ES-I3 (cell line): Measurements from ENCODE around the gene CDK5R2.

Source experiments
- H3K36me3 ChIP-seq: 2 replicates; pipeline ENCODE4 v1.6.1; 2013; ENCODE audit warnings: mild to moderate bottlenecking, low read length, control low read depth, moderate library complexity; ENCODE audit not compliant: insufficient read depth
- H3K4me1 ChIP-seq: 2 replicates; pipeline ENCODE4 v1.6.1; 2013; ENCODE audit warnings: mild to moderate bottlenecking, control low read depth, low read length; ENCODE audit not compliant: insufficient read depth
- H3K9ac ChIP-seq: 2 replicates; pipeline ENCODE4 v1.6.1; 2013; ENCODE audit warnings: low read depth, mild to moderate bottlenecking, low read length, moderate library complexity
- H3K9me3 ChIP-seq: 2 replicates; pipeline ENCODE4 v1.6.1; 2013; ENCODE audit warnings: mild to moderate bottlenecking, low read length, moderate library complexity; ENCODE audit not compliant: control insufficient read depth, insufficient read depth

Gene CDK5R2

DNA sequence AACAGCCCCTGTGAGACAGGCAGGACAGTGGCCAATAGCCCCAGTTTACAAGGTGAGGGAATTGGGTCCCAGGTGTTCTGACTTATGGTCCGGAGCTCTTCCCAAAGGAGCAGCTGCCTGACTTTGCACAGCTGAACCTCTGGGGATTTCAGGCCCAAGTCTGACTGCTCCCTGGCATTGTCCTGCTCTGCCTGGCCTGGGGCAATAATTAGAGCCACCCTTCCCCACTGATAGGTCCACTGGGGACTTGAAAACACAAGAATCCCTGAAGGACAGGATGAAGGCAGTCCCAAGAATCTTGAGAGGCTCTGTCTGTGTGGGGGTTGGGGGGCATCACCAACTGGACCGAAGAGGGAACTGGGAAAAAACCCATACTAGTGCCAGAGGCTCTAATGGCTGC is 29.2 kb downstream of the CDK5R2 start:
- Histone ChIP-seq H3K9ac (no peak overlapping the region), H3K9me3 (no peaks in the 10 kb centered on the region), H3K4me1 (peaks cover 4% of the 10 kb centered on the region), H3K36me3 (no peaks in the 10 kb centered on the region)

DNA sequence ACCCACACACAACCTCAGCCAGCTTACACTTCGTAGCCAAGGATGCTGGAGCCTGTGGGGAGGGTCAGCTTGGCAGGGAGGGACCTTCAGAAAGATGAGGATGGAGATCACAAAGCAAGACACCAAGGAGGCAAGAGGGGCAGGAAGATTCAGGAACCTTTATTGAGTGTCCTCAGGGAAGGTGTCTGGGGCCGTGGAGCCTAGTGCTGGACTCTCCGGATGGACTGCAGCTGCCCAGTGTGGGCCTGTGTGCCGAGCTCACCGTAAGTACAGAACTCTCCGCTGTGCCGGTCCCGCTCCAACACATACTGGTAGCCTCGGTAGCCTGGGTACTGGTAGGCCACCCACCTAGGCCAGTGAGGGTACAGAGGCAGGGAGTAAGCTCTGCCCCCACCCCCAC is 30.6 kb downstream of the CDK5R2 start:
- H3K4me1 ChIP-seq, result peaks cover 4% of the 10 kb centered on the region; the same call in 1 of the 2 replicates
- no peak overlapping the region for H3K9ac ChIP-seq
- H3K9me3 ChIP-seq, result no peaks in the 10 kb centered on the region
- H3K36me3 ChIP-seq, result no peaks in the 10 kb centered on the region

DNA sequence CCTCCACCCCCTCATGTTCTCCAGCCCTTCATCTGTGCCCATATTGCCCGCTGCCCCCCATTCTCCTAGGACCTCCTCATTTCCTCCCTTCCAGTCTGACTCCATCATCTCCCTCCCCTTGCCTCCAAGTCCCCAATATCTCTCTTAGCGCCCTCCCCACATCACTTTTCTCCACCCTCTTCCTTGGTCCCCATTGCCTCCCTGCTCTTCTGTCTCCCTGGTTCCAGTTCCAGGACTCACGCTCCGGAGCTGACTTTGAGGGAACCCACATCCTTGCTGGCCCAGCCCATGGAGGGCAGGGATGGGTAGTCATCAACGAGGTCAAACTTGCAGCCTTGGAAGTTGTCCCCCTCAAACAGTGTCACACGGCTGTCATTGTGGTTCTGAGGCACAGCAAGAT is 31.1 kb downstream of the CDK5R2 start:
- H3K9ac ChIP-seq, result no peak overlapping the region
- H3K9me3 ChIP-seq, result no peaks in the 10 kb centered on the region
- peaks cover 4% of the 10 kb centered on the region; the same call in 1 of the 2 replicates for H3K4me1 ChIP-seq
- H3K36me3 ChIP-seq, result no peaks in the 10 kb centered on the region

DNA sequence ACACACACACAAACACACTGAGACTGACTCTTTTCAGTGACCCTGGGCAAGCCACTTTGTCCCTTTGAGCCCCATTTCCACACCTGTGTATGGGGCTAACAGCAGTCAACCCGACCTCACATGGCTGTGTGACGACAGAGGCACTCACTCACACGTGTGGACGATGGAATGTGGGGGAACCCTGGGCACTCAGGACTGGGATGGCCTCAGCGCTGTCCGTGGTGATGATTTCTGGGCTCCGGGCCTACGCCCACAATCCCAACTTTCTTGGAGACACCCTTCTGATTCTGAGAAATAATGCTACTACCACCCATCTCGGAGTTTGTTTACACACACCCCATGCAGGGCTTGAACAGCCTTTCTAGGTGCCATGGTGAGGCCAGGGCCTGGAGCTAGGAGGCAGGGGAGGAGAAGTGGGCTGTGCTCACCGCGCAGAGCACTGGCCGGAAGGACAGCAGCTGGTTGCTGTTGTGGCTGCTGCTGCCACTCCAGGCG is 32.3 kb downstream of the CDK5R2 start:
- no peaks in the 10 kb centered on the region for H3K9me3 ChIP-seq
- peaks cover 4% of the 10 kb centered on the region; the same call in 1 of the 2 replicates for H3K4me1 ChIP-seq
- H3K9ac ChIP-seq, result no peak overlapping the region
- no peaks in the 10 kb centered on the region for H3K36me3 ChIP-seq

DNA sequence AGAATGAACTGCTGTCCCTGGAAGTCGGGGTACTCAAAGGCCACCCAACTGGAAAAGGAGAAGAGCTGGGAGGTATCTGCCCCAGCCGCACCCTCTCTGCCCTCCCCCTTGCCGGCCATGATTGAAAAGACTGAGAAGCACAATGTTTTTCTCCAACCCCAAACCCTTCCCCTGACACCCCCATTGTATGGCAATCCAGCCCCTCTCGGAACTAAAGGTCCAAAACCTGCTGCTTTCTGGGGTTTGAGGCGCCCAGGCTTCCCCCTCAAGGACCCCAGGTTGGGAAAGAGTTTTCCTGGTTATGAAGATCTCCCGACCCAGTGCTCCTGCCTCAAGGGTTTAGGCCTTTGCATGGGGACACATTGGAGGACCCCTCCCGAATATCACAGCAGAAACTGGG is 32.7 kb downstream of the CDK5R2 start:
- peaks cover 4% of the 10 kb centered on the region; the same call in 1 of the 2 replicates for H3K4me1 ChIP-seq
- no peaks in the 10 kb centered on the region for H3K9me3 ChIP-seq
- H3K9ac ChIP-seq, result no peak overlapping the region

DNA sequence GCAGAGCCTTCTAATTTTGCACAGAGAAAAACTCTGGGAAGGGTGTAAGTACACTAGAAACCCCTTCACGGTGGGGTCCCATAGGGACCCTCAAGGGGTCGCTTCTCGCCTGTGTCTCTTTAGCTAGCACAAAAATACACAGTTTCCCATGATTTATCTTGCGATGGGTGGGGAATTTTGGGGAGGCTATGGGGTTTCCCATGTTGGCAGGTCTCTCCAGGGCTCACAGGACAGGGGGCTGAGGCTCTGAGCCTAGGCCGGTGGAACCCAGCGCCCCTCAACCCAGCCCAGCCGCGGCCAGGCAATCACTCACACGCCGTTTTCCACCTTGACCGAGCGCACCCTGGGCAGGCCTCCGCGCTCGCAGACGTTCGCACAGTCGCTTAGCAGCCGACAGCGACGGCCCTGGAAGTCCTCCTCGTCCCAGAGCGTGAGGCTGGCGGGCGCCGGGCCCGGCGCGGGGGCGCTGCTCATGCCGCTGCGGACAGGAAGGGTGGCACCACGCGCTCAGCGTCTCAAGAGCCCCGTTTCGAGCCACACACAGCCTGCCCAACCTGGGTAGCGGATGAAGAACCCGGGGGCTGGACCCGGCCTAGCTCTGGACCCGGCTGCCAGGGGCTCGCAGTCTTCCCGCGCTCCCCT is 33.4 kb downstream of the CDK5R2 start:
- Histone ChIP-seq H3K9ac (peak overlapping the region; percentile 25; the same call in 1 of the 2 replicates), H3K9me3 (no peaks in the 10 kb centered on the region), H3K36me3 (no peaks in the 10 kb centered on the region), H3K4me1 (peaks cover 4% of the 10 kb centered on the region; the same call in 1 of the 2 replicates)

More for the DNA sequence above, 32.7 kb downstream of the CDK5R2 start:
- no peaks in the 10 kb centered on the region for H3K36me3 ChIP-seq

DNA sequence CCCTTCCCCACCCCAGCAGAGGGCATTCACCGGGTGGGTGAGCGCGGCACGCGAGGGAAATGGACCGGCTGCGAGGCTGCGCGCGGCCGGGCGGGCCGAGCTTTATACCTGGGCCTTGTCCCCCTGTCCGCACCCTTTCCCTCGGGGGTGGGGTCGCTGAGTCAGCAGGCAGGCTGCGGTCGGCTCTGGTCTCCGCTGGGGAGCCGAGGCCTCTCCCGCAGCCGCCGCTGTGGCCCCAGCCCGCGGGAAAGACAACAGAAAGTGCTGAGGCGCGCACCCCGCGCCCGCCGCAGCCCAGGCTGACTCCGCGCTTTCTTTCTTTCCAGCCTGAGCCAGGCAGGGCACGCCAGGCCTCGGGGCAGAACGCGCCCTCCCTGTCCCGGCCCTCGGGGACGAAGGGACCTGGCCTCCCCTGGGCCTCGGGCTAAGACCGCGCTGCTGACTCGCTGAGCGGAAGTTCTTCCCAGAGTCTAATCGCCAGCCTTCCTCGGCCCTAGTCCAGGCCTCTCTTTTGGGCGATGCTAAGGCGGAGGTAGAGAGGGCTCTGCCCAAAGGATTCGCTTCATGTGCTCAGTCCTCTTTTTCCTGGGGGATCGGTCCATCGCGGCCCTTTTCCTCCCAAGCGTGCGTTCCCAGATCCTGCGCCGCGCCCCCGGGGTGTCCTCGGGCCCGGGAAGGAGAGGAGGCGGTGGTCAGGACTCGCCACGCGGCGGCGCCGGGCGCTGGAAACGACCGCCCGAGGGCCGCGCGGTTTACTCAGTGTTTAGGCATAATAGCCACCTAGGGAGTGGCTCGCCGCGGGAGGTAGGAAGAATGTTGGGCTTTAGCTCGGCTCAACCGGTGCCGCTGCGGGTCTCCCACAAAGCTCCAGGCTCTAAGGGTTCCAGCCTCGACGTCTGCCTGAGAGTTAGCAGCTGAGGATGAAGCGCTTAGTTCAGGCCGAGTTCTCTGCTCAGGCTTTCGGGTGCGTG is 34.2 kb downstream of the CDK5R2 start, which contains the start of gene CRYBA2:
Gene CRYBA2 (minus strand): TSS at position 78 of the 971 bp plus-strand sequence. CDS start 246 bp downstream, outside the sequence.
- Histone ChIP-seq H3K9me3 (no peaks in the 10 kb centered on the region), H3K4me1 (peaks cover 4% of the 10 kb centered on the region; the same call in 1 of the 2 replicates), H3K9ac (peak within 1 kb of the TSS; percentile 25; the same call in 1 of the 2 replicates), H3K36me3 (no peaks in the 10 kb centered on the region)

DNA sequence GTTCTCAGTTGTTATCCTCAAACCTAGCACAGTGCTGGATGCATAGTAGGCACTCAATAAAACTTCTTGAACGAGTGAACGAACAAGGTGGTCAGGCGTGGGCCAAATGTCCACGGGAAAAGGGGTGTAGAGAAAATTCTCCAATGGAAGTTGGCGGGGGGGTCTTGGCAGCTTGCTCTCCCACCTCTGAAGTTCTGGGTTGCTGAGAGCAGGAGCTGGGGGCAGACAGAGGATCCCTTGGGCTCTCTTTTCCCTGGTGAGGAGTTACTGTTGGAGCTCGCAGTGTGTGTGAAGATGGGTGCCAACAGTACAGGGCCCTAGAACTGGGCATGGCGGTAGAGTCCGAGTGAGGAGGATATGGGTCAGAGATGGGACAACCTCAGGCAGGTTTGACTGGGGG is 36.1 kb downstream of the CDK5R2 start:
- Histone ChIP-seq H3K9me3 (no peaks in the 10 kb centered on the region), H3K9ac (no peak overlapping the region), H3K36me3 (no peaks in the 10 kb centered on the region), H3K4me1 (peaks cover 14% of the 10 kb centered on the region)

DNA sequence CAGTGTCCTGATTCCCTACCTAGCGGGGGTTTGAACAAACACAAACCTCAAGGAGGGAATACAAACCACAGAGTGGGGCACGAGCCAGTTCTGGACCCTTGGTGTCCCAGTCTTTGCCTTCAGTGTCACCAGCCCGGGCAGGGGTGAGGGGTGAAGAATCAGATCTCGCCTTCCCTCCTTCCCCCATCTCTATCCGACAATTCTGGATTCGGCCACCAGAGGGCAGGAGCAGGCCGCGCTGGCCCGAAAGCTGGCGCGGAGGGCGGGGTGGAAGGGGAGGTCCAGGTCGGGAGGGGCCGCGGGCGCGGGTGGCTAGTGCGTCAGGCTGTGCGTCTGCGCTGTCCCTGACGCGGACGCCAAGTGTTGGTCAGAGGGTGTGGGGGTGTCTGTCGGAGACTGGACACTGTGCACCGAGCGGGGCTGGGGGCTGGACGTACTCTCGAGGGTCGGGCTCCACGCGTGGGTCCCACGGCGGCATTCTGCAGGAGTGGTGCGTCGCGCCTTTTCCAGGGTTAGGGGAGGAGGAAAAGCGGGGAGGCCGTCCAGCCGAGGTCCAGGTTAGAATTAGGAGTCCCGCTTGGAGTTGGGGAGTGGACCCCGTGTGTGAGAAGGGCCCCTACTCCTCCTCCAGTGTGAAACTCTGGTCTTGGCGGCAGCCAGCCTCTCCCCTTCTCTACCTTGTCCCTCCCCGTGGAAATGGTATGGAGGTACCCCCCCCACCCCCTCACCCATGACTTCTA is 36.7 kb downstream of the CDK5R2 start:
- peaks cover 19% of the 10 kb centered on the region for H3K4me1 ChIP-seq
- H3K9me3 ChIP-seq, result no peaks in the 10 kb centered on the region
- peak overlapping the region; percentile 61; the same call in 1 of the 2 replicates for H3K9ac ChIP-seq
- H3K36me3 ChIP-seq, result no peaks in the 10 kb centered on the region

DNA sequence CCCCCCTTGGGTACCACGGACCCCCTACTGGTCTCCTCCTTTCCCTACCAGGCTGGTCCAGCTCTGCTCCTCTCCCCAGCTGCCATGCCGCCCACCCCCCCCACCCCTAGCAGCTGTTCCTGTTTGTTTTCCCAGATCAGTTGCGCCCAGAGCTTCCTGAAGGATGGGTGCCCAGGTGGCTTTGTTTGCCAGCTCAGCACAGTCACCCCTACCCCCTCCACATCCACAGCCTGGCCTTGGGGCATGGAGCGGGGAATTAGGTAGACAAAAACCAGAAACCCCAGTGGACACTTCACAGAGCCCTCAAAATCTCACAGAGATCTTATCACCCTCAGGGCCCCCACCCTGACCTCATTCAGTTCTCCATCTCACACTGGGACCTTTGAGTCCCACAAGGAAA is 37.5 kb downstream of the CDK5R2 start:
- Histone ChIP-seq H3K36me3 (no peaks in the 10 kb centered on the region), H3K9me3 (no peaks in the 10 kb centered on the region), H3K9ac (no peak overlapping the region), H3K4me1 (peaks cover 18% of the 10 kb centered on the region)

DNA sequence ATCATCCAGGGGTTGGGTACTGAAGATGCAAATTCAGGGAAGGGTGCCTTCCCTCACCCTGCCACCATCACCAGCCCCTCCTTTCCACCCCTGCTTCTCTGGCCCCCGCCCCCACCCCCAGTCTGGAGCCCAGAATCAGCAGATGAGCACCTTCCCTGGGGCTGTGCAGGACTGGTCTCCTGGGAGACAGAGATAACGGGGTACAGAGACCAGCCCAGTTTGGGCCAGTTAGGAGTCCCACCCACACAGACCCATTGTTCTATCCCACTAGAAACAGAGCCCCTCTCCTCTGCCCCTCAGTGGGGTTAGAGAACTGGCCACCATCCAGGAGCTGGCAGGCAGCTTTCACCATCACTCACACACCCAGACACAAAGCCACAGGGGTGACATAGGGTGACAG is 38.3 kb downstream of the CDK5R2 start:
- peaks cover 16% of the 10 kb centered on the region; the same call in 1 of the 2 replicates for H3K4me1 ChIP-seq
- no peak overlapping the region for H3K9ac ChIP-seq
- H3K9me3 ChIP-seq, result no peaks in the 10 kb centered on the region
- H3K36me3 ChIP-seq, result no peaks in the 10 kb centered on the region

DNA sequence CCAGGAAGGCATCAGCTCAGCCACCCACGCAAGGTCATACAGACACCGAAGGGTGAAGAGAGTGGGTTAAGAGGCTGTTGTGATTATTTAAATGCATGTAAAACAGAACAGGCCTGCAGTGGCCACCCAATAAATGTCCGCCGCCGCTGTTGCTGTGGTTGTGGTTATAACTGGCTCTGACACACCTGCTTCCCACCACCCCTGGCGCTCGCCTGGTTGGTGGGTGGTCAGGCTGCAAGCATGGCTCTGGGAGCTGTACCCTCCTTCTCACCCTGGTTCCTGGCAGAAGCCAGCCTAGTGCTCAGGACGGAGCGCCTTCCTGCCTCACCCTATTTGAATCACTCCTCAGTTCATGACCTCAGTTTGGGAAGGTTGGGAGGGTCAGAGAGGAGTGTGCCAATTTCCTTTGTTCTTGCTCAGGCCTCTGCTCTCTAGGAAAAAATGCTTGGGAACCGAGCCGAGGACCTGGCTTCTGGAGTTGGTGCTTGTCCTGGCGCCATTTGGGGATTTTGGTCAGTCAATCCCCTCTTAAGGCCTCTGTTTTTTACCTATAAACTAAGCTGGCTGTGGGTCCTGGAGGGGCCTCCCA is 39.0 kb downstream of the CDK5R2 start:
- Histone ChIP-seq H3K9me3 (no peaks in the 10 kb centered on the region), H3K4me1 (peaks cover 16% of the 10 kb centered on the region; the same call in 1 of the 2 replicates), H3K9ac (no peak overlapping the region), H3K36me3 (no peaks in the 10 kb centered on the region)

DNA sequence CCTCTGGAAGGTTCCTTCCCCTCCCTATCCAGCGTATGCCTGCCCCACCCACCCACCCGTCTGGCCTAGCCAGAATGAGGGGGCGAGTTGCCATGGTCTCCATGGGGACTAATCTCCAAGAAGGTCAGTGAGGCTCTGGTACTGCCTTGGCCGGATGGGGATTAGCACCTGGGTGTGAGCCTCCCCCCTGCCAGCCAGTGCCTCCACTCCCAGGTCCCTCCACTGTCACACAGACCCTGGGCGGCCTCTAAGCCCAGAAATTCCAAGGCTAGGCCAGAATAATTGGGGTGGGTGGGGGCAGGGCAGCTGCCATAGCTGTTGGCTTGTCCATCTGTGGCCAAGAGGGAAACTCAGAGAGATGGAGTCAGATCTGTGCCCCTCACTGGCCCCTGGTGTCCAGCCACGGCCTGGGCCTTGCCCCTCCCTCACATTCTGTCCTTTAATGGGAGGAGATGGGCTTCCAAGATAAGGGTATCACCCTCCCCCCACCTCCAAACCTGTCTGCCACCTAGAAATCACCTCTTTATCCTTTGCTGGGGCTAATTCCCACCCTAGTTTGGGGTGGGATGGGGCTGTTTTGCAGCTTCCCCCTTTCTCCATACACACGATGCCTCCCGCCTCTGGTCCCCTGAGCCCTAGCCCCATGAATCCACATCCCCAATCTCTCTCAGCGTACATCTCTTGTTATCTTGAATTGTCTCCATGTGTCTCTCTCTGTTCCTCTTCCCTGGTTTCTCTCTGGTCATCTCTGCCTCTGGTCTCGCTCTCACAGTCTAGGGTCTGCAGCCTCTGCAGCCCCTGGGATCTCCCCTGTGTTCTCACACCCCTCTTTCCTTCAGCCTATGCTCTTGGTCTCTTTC is 39.8 kb downstream of the CDK5R2 start:
- H3K4me1 ChIP-seq, result peaks cover 16% of the 10 kb centered on the region; the same call in 1 of the 2 replicates
- H3K9me3 ChIP-seq, result no peaks in the 10 kb centered on the region
- H3K9ac ChIP-seq, result no peak overlapping the region
- no peaks in the 10 kb centered on the region for H3K36me3 ChIP-seq
